GM19455 (cell line): ENCODE measurements around the gene LASP1.
"Not testable (repeated sequence)": the region's sequence is repeated elsewhere in the genome, so short reads cannot be mapped to it uniquely, and the experiment has no call there.

Experiments
- ATAC-seq: cut with Tn5 transposase; IDR thresholded peaks from one replicate; pipeline ENCODE4 v1.9.1; 2021; ENCODE audit not compliant: unreplicated experiment

Gene LASP1

GRCh38 chr17:38906460-38907228 lies 36.8 kb downstream of the LASP1 start:
- no peak for ATAC-seq

GRCh38 chr17:38907930-38908675 lies 38.2 kb downstream of the LASP1 start:
- ATAC-seq = no peak

- ATAC-seq = no peak
Observed at GRCh38 chr17:38908676-38909181, 38.9 kb downstream of the LASP1 start.

- ATAC-seq = no peak
Observed at GRCh38 chr17:38910325-38910724, 40.5 kb downstream of the LASP1 start.

- ATAC-seq = no peak
Observed at GRCh38 chr17:38911081-38911730, 41.3 kb downstream of the LASP1 start.

- not testable (repeated sequence) for ATAC-seq
Observed at GRCh38 chr17:38911731-38912081, 41.8 kb downstream of the LASP1 start.

GRCh38 chr17:38912221-38912813 lies 42.5 kb downstream of the LASP1 start:
- ATAC-seq = no peak

- no peak for ATAC-seq
Observed at GRCh38 chr17:38914741-38915638, 45.1 kb downstream of the LASP1 start.

GRCh38 chr17:38915639-38915995 lies 45.8 kb downstream of the LASP1 start:
- no peak for ATAC-seq

- no peak for ATAC-seq
Observed at GRCh38 chr17:38916771-38917170, 46.9 kb downstream of the LASP1 start.

- no peak for ATAC-seq
Observed at GRCh38 chr17:38917259-38917658, 47.4 kb downstream of the LASP1 start.

GRCh38 chr17:38918129-38918913 lies 48.5 kb downstream of the LASP1 start:
- no peak for ATAC-seq

- no peak for ATAC-seq
Observed at GRCh38 chr17:38918916-38919315, 49.1 kb downstream of the LASP1 start.

GRCh38 chr17:38919316-38920078 lies 49.6 kb downstream of the LASP1 start:
- ATAC-seq = no peak

GRCh38 chr17:38920374-38921291 lies 50.8 kb downstream of the LASP1 start:
- no peak for ATAC-seq

GRCh38 chr17:38921756-38922411 lies 52.0 kb downstream of the LASP1 start:
- no peak for ATAC-seq

GRCh38 chr17:38922538-38923297 lies 52.9 kb downstream of the LASP1 start:
- ATAC-seq = no peak
